Frontal cortex (tissue), 4 donors: ENCODE measurements around the gene MMS19. TPM values are rescaled to one million over a fixed set of nuclear protein-coding genes. Genes with fewer than 3 reads are reported as not detected.
A peak's percentile ranks its signal among the peaks of the same experiment; 100 is the strongest.
"Not testable (repeated sequence)": the region's sequence is repeated elsewhere in the genome, so short reads cannot be mapped to it uniquely, and the experiment has no call there.

Experiments used
- DNase-seq, 2 donors: peaks; one replicate each; pipeline ENCODE4 v3.0.0; 2012; ENCODE audit warnings: low spot score in 2 of 2
- FAIRE-seq: peaks from 2 replicates; lab custom pipeline; 2012; peaks lifted over from hg19 to GRCh38; lab: Jason Lieb, UNC
- small RNA-seq: library from RNA; depleted of rRNA; stranded (forward); fragments of <200 nt; gene quantifications from one replicate; pipeline ENCODE3, GENCODE V24; 2014
- total RNA-seq: library from RNA; depleted of rRNA; stranded (reverse); fragments of >200 nt; gene quantifications from one replicate; pipeline ENCODE4 v1.2.3, GENCODE V29; 2014
- donor health status: control.
- donor health status: control.
- donor health status: control.

The MMS19 gene
- total RNA-seq, 1 donor from 2014 or later, result 44.0 TPM

DNA sequence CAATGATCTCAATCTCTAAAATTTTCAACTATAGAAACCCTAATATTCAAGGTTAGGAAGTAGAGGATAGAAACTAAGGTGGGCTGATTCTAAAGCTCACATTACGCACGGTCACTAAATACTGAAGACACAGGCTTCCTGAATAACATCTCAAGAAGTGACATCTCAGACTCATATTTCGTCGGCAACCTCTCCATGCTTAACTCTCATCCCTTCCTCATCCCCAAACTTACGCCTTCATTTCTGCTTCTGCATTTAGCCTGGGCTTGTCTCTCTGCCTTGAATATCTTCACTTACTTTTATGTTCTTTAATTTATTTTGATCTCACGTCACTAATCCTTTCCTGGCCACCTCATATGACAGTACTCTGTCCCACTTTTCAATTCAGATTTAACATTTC lies 63.0 kb downstream of the MMS19 start:
- FAIRE-seq (no peak), DNase-seq (no peak)

- FAIRE-seq, result no peak
- no peak for DNase-seq
Observed at GRCh38 chr10:97434557-97434956, 63.7 kb downstream of the MMS19 start.

GRCh38 chr10:97434055-97434454 lies 64.2 kb downstream of the MMS19 start:
- DNase-seq (no peak), FAIRE-seq (no peak)

GRCh38 chr10:97428572-97428981 lies 69.6 kb downstream of the MMS19 start:
- DNase-seq (no peak), FAIRE-seq (no peak)

- no peak for DNase-seq
- no peak for FAIRE-seq
Observed at GRCh38 chr10:97427571-97428179, 70.5 kb downstream of the MMS19 start.

- no peak for DNase-seq
- FAIRE-seq, result no peak
Observed at GRCh38 chr10:97426776-97427570, 71.2 kb downstream of the MMS19 start.

- FAIRE-seq (no peak), DNase-seq (peak; percentile 99)
Observed at GRCh38 chr10:97425964-97426775, 72.1 kb downstream of the MMS19 start, which contains the start of gene PGAM1. PGAM1 (plus strand) TSS chr10:97426191; CDS start chr10:97426308, 117 bp downstream.

- not testable (repeated sequence) for DNase-seq, FAIRE-seq
Observed at GRCh38 chr10:97423757-97424098, 74.5 kb downstream of the MMS19 start.

GRCh38 chr10:97416565-97416964 lies 81.7 kb downstream of the MMS19 start:
- FAIRE-seq (no peak), DNase-seq (no peak)

- no peak for DNase-seq
- FAIRE-seq, result no peak
Observed at GRCh38 chr10:97412891-97413304, 85.3 kb downstream of the MMS19 start.

GRCh38 chr10:97411406-97411805 lies 86.8 kb downstream of the MMS19 start:
- no peak for DNase-seq
- no peak for FAIRE-seq

DNA sequence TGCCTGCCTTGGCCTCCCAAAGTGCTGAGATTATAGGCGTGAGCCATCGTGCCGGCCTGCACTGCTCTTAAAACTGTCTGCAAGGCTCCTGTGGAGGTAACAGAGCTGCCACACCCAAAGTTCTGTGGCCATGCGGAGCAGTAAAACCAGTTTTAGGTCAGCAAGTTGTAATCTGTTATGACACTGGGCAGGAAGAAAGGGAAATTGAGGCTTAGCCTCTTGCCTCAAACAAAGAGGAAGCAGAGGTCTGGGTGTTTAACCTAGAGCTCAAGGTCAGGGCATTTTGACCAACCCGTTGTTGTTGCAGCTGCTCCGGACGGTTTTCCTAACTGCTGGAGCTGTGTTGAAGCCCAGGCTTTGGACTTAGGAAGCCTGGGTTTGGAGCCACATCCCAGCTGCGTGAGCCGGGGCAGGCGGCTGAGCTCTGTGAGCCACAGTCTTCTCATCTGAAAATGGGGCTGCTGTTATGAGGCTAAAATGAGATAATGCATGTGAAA lies 89.7 kb downstream of the MMS19 start:
- FAIRE-seq (no peak), DNase-seq (no peak)

Small RNA genes within 50 kb of the gene (small RNA-seq; reads per million reads assigned to genes)
- not detected for gene RF00019

Other genes with a start within 250 kb of the MMS19 start
- 7.7 TPM for gene ARHGAP19, start 205.8 kb downstream of the MMS19 start, total RNA-seq
- 4.9 TPM for gene FRAT1, start 179.2 kb downstream of the MMS19 start, total RNA-seq
- gene FRAT2, start 163.7 kb downstream of the MMS19 start, total RNA-seq, result 17.1 TPM
- 11.8 TPM for gene RRP12, start 97.1 kb downstream of the MMS19 start, total RNA-seq
- 143 TPM for gene PGAM1, start 72.2 kb downstream of the MMS19 start, total RNA-seq
- 52.6 TPM for gene EXOSC1, start 52.4 kb downstream of the MMS19 start, total RNA-seq
- 22.0 TPM for gene ZDHHC16, start 52.2 kb downstream of the MMS19 start, total RNA-seq
- 1.6 TPM for gene UBTD1, start 502 bp upstream of the MMS19 start, total RNA-seq
- gene ANKRD2, start 74.4 kb upstream of the MMS19 start, total RNA-seq, result not detected
- 0.41 TPM for gene HOGA1, start 86.0 kb upstream of the MMS19 start, total RNA-seq
- gene C10orf62, start 91.3 kb upstream of the MMS19 start, total RNA-seq, result not detected
- 35.5 TPM for gene MORN4, start 135.1 kb upstream of the MMS19 start, total RNA-seq
- 11.0 TPM for gene PI4K2A, start 142.2 kb upstream of the MMS19 start, total RNA-seq
- gene AVPI1, start 188.8 kb upstream of the MMS19 start, total RNA-seq, result 2.4 TPM
- 6.1 TPM for gene MARVELD1, start 215.3 kb upstream of the MMS19 start, total RNA-seq
- gene ZFYVE27, start 238.7 kb upstream of the MMS19 start, total RNA-seq, result 45.2 TPM